HG03342 (cell line): ENCODE data around the gene PNMA8B.
"Not testable (repeated sequence)": the region's sequence is repeated elsewhere in the genome, so short reads cannot be mapped to it uniquely, and the experiment has no call there.

Experiments
- ATAC-seq: cut with Tn5 transposase; IDR thresholded peaks from one replicate; pipeline ENCODE4 v1.9.1; 2021; ENCODE audit warnings: mild to moderate bottlenecking, moderate library complexity; ENCODE audit not compliant: unreplicated experiment

Gene PNMA8B

GRCh38 chr19:46495786-46496099 lies at the start of gene PNMA8B:
Gene PNMA8B, minus strand, starts transcription at chr19:46495867. Its CDS starts 402 bp downstream, at chr19:46495465.
- ATAC-seq = no peak

- ATAC-seq = no peak
These were observed 49.0 kb upstream of the PNMA8B start for GRCh38 chr19:46544651-46545050.

- no peak for ATAC-seq
These were observed 47.0 kb upstream of the PNMA8B start for GRCh38 chr19:46542428-46543230.

- ATAC-seq = no peak
These were observed 41.8 kb upstream of the PNMA8B start for GRCh38 chr19:46537136-46538097.

GRCh38 chr19:46536391-46536790 lies 40.7 kb upstream of the PNMA8B start:
- ATAC-seq = no peak

- ATAC-seq = no peak
These were observed 38.0 kb upstream of the PNMA8B start for GRCh38 chr19:46533621-46534081.

- ATAC-seq = no peak
These were observed 37.5 kb upstream of the PNMA8B start for GRCh38 chr19:46533078-46533620.

- ATAC-seq = no peak
These were observed 35.0 kb upstream of the PNMA8B start for GRCh38 chr19:46530636-46531035.

- ATAC-seq = no peak
These were observed 34.2 kb upstream of the PNMA8B start for GRCh38 chr19:46529622-46530451.

- ATAC-seq = no peak
These were observed 33.2 kb upstream of the PNMA8B start for GRCh38 chr19:46528601-46529590.

GRCh38 chr19:46526801-46527200 lies 31.1 kb upstream of the PNMA8B start:
- ATAC-seq = not testable (repeated sequence)

- no peak for ATAC-seq
These were observed 28.6 kb upstream of the PNMA8B start for GRCh38 chr19:46524308-46524707.

GRCh38 chr19:46522988-46523387 lies 27.3 kb upstream of the PNMA8B start:
- not testable (repeated sequence) for ATAC-seq

- no peak for ATAC-seq
These were observed 25.7 kb upstream of the PNMA8B start for GRCh38 chr19:46521241-46521868.

GRCh38 chr19:46520616-46521015 lies 24.9 kb upstream of the PNMA8B start:
- no peak for ATAC-seq

- no peak for ATAC-seq
These were observed 21.8 kb upstream of the PNMA8B start for GRCh38 chr19:46517471-46517870.

GRCh38 chr19:46515879-46516350 lies 20.2 kb upstream of the PNMA8B start:
- no peak for ATAC-seq

GRCh38 chr19:46515290-46515609 lies 19.6 kb upstream of the PNMA8B start:
- ATAC-seq = no peak
